GM10847 (cell line): Measurements from ENCODE around the gene NCAM2.

Experiments used
- POLR2A ChIP-seq: IDR thresholded peaks from 2 replicates; pipeline ENCODE4 v1.6.1; 2011; ENCODE audit not compliant: insufficient read length; ENCODE audit errors: extremely low read depth

Gene NCAM2

DNA sequence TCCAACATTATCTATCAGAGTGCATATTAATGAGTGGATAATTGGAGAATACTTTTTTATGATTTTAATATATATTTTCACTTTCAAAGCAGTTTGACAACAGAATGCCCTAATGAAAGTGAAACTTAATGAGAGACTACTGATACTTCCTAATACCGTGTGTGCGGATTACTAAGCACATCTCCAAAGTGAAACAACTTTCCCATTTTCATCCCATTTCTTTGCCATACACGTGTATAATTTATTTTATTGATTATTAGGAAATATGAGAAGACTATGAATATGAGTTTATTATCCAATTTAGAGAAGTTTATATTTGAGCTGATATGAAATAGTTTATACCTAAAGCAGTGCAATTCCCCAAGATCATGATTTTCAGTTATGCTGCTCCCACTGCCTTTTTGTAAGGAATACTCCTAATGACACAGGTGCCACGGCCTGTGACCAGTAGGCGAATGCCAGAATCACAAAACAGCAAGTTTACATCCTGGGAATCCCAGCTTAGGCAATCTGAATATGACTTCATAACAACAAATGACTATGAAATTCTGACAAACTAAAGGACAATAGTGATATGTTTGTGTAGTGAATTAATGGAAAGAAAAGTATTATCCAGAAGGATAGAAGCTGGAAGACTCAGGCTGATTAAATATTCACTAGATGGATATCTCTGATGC lies 202.9 kb downstream of the NCAM2 start:
- TF ChIP-seq POLR2A = no peak

DNA sequence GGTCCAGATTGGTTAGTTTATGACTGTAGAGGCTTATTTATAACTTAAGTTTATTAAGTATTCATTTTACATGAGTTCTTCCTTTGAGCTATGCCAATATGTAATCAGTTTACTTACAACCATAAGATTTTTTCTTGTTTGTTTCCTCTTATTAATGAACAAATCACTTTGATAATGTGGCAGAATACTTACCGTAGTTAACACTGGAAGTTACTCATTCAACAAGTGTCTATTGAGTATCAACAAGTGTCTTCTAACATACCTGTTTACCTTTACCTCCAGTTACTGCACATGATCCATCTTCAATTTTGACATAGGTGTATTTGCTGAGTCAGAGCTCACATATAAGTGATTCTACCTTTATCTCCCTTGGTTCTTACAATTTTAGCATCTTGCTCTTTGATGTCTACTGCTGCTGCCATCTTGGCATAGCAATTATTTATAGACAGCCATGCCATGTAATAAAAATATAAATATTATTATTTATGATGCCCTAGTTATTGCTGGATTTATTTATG lies 205.7 kb downstream of the NCAM2 start:
- no peak for TF ChIP-seq POLR2A

DNA sequence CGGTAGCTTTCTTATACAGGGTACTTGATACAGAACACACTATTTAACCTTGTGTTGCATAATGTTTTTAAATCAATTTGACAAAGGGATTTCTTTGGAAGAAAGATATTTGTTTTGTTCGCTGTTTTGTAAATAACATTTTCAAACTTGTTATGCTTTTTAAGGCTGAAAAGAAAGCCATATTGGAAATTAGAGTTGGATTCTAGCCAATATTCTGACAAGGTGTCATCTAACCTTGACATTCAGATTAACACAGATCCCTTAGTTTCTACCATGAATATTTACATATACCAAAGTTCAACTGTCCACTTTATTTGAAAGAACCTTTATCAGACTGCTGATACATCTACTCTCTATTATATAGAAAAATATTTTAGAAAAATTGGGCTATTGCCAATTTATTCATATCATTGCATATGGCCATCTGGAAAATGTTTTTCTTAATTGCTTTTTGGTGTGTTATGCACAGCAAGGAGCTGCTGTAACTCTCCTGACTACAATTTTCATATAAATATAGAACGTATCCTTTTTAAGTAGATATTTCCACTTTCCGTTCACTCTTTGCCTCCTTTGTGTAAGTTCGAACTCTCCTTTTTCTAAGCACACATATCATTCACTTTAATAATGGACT lies 206.3 kb downstream of the NCAM2 start:
- TF ChIP-seq POLR2A = no peak

DNA sequence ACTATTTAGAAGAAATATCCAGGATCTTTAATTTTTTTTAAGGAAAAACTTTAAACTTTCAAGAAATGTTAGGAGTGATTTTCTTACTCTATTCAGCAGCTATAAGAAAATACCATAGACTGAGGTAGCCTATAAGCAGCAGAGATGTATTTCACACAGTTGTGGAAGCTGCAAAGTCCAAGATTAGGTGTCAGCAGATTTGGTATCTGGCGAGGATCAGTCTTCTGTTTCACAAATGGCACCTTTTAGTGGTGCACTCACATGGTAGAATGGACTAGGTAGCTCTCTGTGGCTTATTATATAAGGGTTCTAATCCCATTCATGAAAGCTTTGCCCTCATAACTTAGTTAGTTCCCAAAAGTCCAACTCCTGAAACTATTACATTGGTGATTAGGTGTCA lies 207.4 kb downstream of the NCAM2 start:
- TF ChIP-seq POLR2A = no peak

DNA sequence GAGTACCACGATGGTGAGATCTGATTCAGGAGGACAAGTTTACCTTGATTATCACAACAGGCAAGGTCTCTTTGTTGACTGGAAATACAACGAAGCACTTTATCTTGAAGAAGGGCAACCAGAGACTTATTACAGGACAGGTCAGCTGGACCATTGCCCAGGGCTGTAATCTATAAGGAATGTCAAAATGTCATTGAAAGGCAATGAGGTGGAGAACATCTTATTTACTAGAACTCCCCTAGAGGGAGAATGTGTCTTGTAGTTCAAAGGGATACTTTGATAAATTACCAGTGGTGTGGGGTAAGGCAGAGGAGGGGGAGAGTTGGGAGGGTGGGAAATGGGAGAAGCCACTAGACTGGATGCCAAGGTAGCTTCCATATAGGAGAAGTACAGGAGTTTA lies 212.3 kb downstream of the NCAM2 start:
- no peak for TF ChIP-seq POLR2A

DNA sequence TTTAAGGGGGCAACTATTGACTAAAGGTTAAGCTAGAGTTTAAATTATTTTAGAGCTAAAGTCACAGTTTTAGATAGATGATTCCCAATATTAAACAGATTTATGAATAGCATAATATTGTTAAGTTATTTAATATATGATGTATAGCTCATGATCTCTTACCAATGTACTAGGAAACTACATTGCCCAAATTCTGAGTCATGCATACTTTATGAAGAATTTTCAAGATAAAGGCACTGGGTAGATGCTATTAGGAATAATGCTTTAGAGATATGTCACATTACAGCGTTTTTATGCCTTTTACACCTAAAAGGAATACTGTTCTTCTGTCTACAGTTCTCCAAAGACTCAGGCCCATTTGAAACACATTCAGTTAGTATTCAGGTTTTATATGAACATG lies 215.1 kb downstream of the NCAM2 start:
- TF ChIP-seq POLR2A = no peak

DNA sequence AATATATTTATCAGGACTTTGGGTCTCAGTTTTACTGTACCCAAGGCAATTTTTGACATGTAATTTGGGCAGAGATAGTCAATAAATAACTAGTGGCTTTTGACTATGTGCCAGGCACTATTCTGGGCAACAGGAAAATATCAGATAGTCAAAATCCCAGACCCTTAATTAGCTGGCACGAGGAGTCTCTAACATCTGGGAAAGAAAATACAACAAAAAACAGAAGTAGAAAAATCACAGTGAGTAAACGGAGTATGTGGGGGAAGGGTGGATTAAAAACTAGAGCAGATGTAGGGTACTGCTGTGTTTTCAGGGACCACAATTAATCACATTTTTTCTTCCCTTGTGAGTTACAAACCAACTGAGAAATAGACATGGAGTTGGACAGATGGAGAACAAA lies 217.8 kb downstream of the NCAM2 start:
- TF ChIP-seq POLR2A = no peak

DNA sequence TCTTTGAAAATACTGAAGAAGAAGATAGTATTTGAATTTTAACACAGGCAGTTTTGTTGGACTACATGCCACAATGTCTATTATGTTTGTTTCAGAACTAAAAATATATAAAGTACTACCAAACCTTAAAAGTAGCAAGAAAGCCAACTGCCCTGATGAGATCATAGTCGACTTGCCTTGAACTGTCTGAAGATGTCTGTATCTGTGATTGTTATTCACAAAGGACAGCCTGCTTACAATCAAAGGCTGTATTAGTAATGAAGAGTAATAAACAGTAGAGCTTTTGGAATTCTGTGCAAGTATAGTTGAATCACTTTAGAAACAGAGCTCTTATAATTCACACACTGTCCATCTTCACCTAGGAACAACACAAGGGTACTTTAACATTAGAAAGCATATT lies 228.3 kb downstream of the NCAM2 start:
- no peak for TF ChIP-seq POLR2A

DNA sequence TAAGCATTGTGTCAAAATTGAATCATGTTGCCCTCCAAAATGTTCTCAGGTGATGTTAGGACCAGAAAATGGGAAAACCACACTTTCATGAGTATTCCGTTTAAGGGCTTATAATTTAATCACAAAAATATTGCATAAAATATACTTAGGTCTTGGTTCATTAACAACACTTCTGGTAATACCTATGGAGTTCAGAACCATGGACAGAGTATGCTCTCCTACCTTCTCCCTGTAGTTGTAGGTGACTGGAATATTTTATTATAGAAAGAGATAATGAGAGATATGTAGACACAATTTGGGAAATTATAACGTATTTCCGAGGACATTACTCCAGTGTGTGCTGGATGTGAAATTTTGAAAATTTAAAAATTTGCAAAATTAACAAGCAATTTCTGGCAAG lies 232.5 kb downstream of the NCAM2 start:
- TF ChIP-seq POLR2A = no peak

DNA sequence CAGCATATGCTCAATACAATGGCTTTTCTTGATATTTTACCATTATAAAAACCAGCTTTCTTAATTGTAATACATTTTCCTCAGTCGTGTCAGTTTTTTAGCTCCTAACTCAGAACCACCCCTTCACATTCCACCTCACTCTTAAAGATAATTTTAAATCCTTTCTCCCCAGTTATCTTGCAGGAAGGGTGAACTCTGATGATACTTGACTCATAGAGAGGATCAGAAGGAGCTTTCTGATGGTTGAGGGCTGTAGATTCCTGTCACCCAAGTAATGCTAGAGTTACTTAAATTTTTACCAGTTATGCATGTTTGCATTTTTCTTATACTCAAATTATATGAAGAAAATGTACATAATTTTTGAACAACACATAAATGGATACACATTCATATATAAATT lies 233.7 kb downstream of the NCAM2 start:
- TF ChIP-seq POLR2A = no peak

DNA sequence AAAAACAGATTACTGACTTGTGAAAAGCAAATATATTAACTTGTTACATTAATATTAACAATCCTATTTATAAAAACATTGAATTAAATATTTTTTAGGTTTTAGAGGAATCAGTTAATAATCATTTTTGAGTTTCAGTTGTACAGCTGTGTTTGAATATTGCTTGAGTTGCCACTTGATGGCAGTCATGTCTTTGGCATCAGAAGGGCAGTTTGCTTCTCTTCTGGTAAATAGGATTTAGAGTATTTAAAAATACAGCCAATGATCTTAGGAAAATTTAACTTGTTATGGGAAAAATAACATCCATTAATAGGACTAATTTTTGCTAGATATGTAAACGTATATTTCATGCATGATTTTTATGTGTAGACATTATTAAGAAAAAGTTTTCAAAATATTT lies 234.1 kb downstream of the NCAM2 start:
- TF ChIP-seq POLR2A = no peak

DNA sequence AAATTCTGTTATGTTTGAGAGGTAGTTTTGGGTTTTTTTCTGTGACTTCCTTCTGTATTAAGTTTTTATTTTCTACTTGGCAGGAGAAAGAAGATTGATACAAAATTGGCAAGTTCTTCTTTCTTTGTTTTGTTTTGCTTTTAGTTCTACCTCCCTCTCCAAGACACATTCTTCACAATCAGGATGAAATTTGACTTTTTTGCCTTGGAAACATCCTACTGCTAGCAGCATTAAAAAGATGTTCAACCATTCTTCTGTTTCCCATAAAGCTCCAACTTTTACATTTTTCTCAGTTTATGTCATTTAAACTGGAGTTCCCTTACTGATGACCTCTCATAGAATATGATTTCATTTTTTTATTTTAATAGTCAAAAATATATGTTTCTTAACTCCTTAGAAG lies 234.8 kb downstream of the NCAM2 start:
- TF ChIP-seq POLR2A = no peak

DNA sequence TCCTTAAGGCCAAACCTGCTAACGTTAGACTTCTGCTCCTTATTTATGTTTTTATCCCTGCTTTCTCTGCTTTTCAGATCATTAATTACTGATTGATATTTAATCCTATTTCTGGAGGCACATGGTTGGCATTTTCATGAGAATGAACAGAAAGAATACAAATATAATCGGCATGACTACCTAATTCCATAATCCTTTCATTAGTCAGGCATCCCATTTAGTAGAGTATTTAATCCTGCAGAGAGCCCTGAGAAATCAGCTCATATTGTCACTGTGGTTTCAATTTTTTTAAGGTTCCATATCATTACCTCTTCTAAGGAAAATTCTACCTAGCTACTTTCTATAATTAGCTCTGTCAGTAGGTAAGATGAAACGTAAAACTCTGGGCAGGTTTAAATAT lies 238.8 kb downstream of the NCAM2 start:
- TF ChIP-seq POLR2A = no peak

DNA sequence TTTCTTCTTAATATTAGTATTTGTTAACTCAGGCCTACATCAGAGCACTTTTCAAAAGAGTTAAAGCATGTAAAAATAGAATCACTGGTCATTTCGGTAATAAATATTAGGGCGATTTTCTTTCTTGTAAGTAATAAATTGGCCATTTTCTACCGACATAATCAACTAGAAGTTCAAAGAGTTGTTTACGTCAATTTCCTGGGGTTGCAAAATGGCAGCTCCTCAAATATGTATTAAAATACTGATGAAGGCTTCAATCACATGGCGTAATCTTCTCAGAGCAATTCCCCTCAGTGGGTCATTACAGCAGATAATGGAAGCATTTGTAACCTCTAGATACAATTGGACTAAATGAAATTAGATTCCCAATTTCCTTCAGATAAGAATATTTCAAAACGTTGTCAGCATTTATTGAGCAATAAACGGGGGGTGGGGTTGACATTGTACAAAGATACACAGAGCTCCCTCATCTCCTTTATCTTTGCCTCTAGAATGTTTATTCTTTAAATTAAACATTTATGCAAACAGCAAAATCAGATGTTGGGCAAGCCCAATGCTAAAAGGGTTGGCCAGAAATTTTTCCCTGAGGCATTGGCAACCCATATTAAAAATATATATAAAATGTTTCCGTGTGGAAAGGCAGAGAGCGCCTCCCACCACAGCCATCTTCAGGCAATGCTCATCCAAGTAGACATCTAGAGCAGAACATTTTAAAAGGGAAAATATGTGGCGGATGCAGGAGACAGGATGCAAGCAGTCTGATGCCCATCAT lies 240.6 kb downstream of the NCAM2 start:
- no peak for TF ChIP-seq POLR2A

DNA sequence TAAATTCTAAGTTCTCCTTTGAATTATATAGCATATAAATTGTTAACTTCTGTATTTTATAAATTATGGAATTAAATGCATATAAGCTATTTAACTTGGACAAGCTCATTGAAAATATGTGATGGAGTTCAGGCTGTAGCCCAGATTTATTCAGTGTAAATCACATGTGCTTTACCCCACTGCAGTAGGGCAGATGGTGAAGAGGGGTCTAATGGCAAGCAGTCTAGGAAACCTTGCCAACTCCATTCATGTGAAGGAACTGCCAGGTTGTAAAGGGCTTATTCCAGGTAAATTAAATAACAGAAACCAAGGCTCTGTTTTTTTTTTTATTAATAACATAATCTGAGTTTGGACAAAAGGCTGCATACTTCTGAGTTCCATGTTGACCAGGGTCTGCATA lies 243.2 kb downstream of the NCAM2 start:
- TF ChIP-seq POLR2A = no peak

DNA sequence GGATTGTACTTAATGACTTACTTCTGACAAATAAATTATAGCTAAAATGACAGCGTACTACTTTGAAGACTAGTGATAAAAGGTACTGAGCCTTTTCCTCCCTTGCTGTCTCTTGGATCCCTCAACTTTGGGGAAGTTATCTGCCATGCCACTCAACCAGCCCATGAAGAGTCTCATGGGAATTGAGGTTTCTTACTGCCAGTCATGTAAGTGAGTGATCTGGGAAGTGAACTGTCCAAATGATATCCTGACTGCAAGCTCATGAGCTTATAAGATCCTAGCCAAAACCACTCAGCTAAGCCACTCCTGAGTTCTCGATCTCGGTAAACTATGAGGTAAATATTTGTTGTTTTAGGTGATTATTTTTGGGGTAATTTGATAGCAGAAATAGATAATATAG lies 247.8 kb downstream of the NCAM2 start:
- no peak for TF ChIP-seq POLR2A
